H1 (cell line): ENCODE measurements around the gene KCTD20. TPM values are rescaled to one million over a fixed set of nuclear protein-coding genes. Genes with fewer than 3 reads are reported as not detected.

Experiments
- CTCF ChIA-PET: fragments of 300-600 bp; sonication (Branson Sonifier 250); formaldehyde crosslinking; loops from one replicate; lab custom pipeline; 2021; ENCODE audit not compliant: partially characterized antibody; lab: Charles Lee
- POLR2A ChIA-PET: fragments of 300-600 bp; sonication (Branson Sonifier 250); formaldehyde crosslinking; loops from one replicate; lab custom pipeline; 2021; ENCODE audit warnings: inconsistent platforms; ENCODE audit not compliant: partially characterized antibody; lab: Charles Lee
- DNase-seq, 2 experiments: peaks; one replicate each; pipeline versions ENCODE4 v3.0.0 to v3.0.0-alpha.2; 2010 to 2022; ENCODE audit warnings: low spot score in 2 of 2, low read depth in 1 of 2, mixed read lengths in 1 of 2
- FAIRE-seq: peaks from 2 replicates; lab custom pipeline; 2011; peaks lifted over from hg19 to GRCh38; lab: Jason Lieb, UNC
- H2AFZ ChIP-seq: 2 replicates; pipeline ENCODE4 v1.8.1; 2012; ENCODE audit warnings: low read length, inconsistent platforms
- H2AK5ac ChIP-seq: 2 replicates; pipeline ENCODE4 v1.6.1; 2013; ENCODE audit warnings: low read depth, low read length
- H2BK120ac ChIP-seq: replicated peaks from 2 replicates; pipeline ENCODE3; 2013; ENCODE audit warnings: low read depth, low read length, inconsistent platforms
- H2BK12ac ChIP-seq: 2 replicates; pipeline ENCODE4 v1.6.1; 2013; ENCODE audit warnings: low read depth, low read length
- H2BK15ac ChIP-seq: 2 replicates; pipeline ENCODE4 v1.6.1; 2013; ENCODE audit warnings: low read length
- H2BK20ac ChIP-seq: 2 replicates; pipeline ENCODE4 v1.6.1; 2013; ENCODE audit warnings: low read length
- H2BK5ac ChIP-seq: 2 replicates; pipeline ENCODE4 v1.6.1; 2013; ENCODE audit warnings: low read depth, low read length
- H3K14ac ChIP-seq: 2 replicates; pipeline ENCODE4 v1.6.1; 2013; ENCODE audit warnings: inconsistent platforms; ENCODE audit not compliant: insufficient read length
- H3K18ac ChIP-seq: 2 replicates; pipeline ENCODE4 v1.6.1; 2013; ENCODE audit warnings: low read length; ENCODE audit errors: extremely low read depth
- H3K23ac ChIP-seq: 2 replicates; pipeline ENCODE4 v1.6.1; 2013; ENCODE audit warnings: inconsistent platforms; ENCODE audit not compliant: insufficient read length
- H3K23me2 ChIP-seq: 2 replicates; pipeline ENCODE4 v1.6.1; 2013; ENCODE audit warnings: low read depth, low read length
- H3K27ac ChIP-seq: 2 replicates; pipeline ENCODE4 v1.6.1; 2011; ENCODE audit warnings: low read depth, low read length, inconsistent platforms
- H3K27me3 ChIP-seq, 4 experiments: replicated peaks in 1 of 4; 1 replicate in 1 of 4; 2 replicates in 3 of 4; pipeline versions ENCODE4 v1.6.1 to v1.8.1; 2011 to 2013; ENCODE audit warnings: low read length in 3 of 4, mild to moderate bottlenecking in 3 of 4, inconsistent platforms in 2 of 4, mixed read lengths in 2 of 4, moderate library complexity in 1 of 4; ENCODE audit not compliant: control insufficient read depth in 3 of 4, insufficient read depth in 3 of 4; ENCODE audit errors: extremely low read depth in 1 of 4
- H3K36me3 ChIP-seq, 4 experiments: 2 replicates each; pipeline versions ENCODE4 v1.6.1 to v1.8.1; 2011 to 2013; ENCODE audit warnings: mild to moderate bottlenecking in 4 of 4, low read length in 3 of 4, moderate library complexity in 2 of 4, control low read depth in 1 of 4, inconsistent platforms in 1 of 4; ENCODE audit not compliant: insufficient read depth in 4 of 4, control insufficient read depth in 2 of 4
- H3K4ac ChIP-seq: replicated peaks from 2 replicates; pipeline ENCODE3; 2013; ENCODE audit warnings: low read length, low read depth, mixed read lengths, inconsistent platforms; ENCODE audit not compliant: insufficient read length
- H3K4me1 ChIP-seq, 4 experiments: replicated peaks in 1 of 4; 1 replicate in 1 of 4; 2 replicates in 3 of 4; pipeline versions ENCODE4 v1.6.1 to v1.8.1; 2011 to 2013; ENCODE audit warnings: low read length in 3 of 4, inconsistent platforms in 2 of 4, mixed read lengths in 1 of 4; ENCODE audit not compliant: insufficient read depth in 4 of 4, control insufficient read depth in 3 of 4
- H3K4me2 ChIP-seq, 2 experiments: 2 replicates each; pipeline versions ENCODE4 v1.6.1 to v1.8.1; 2011 to 2013; ENCODE audit warnings: low read depth in 2 of 2, low read length in 2 of 2, control low read depth in 1 of 2, inconsistent platforms in 1 of 2, mild to moderate bottlenecking in 1 of 2; ENCODE audit not compliant: insufficient read depth in 1 of 2
- H3K4me3 ChIP-seq, 4 experiments: fragments of 200-600, 300-600 bp in 1 of 4; sonication (generic), shearing (Covaris generic), sonication (Bioruptor Twin) in 1 of 4; 2 replicates each; pipeline versions ENCODE4 v1.5.1 to v1.8.1; 2011 to 2016; ENCODE audit warnings: low read length in 4 of 4, low read depth in 3 of 4, control low read depth in 2 of 4, inconsistent platforms in 2 of 4, mild to moderate bottlenecking in 2 of 4, mixed read lengths in 1 of 4, moderate library complexity in 1 of 4; ENCODE audit not compliant: insufficient read depth in 2 of 4; ENCODE audit errors: extremely low read depth in 1 of 4
- H3K56ac ChIP-seq: replicated peaks from 2 replicates; pipeline ENCODE3; 2013; ENCODE audit warnings: low read depth, mild to moderate bottlenecking, mixed read lengths, low read length, inconsistent platforms; ENCODE audit not compliant: insufficient read length
- H3K79me1 ChIP-seq: 2 replicates; pipeline ENCODE4 v1.6.1; 2013; ENCODE audit warnings: low read depth, low read length, control low read depth
- H3K79me2 ChIP-seq, 2 experiments: 2 replicates each; pipeline versions ENCODE4 v1.6.1 to v1.8.1; 2012 to 2013; ENCODE audit warnings: low read length in 2 of 2, mild to moderate bottlenecking in 2 of 2, inconsistent platforms in 1 of 2; ENCODE audit not compliant: insufficient read depth in 2 of 2, control insufficient read depth in 1 of 2
- H3K9ac ChIP-seq, 4 experiments: replicated peaks in 1 of 4; 1 replicate in 1 of 4; 2 replicates in 3 of 4; pipeline versions ENCODE4 v1.6.1 to v1.8.1; 2011 to 2013; ENCODE audit warnings: low read depth in 3 of 4, low read length in 3 of 4, control low read depth in 2 of 4, mild to moderate bottlenecking in 2 of 4, moderate library complexity in 2 of 4, inconsistent platforms in 1 of 4; ENCODE audit errors: extremely low read depth in 1 of 4
- H3K9me3 ChIP-seq, 2 experiments: 2 replicates each; pipeline versions ENCODE4 v1.6.1 to v1.8.1; 2012 to 2013; ENCODE audit warnings: mild to moderate bottlenecking in 2 of 2, moderate library complexity in 2 of 2, control low read depth in 1 of 2, inconsistent platforms in 1 of 2, low read depth in 1 of 2, low read length in 1 of 2, mixed read lengths in 1 of 2; ENCODE audit not compliant: insufficient read depth in 2 of 2
- H4K20me1 ChIP-seq, 2 experiments: replicated peaks in 1 of 2; 2 replicates each; pipeline versions ENCODE3 to v1.8.1; 2011 to 2013; ENCODE audit warnings: inconsistent platforms in 2 of 2, low read length in 2 of 2, mild to moderate bottlenecking in 1 of 2; ENCODE audit not compliant: insufficient read depth in 2 of 2, control insufficient read depth in 1 of 2
- H4K5ac ChIP-seq: 2 replicates; pipeline ENCODE4 v1.6.1; 2013; ENCODE audit warnings: low read length, low read depth, mixed read lengths, inconsistent platforms; ENCODE audit not compliant: insufficient read length
- H4K8ac ChIP-seq: 2 replicates; pipeline ENCODE4 v1.8.0; 2013; ENCODE audit warnings: mild to moderate bottlenecking, moderate library complexity, low read length, inconsistent platforms; ENCODE audit not compliant: insufficient read depth; ENCODE audit errors: extremely low read depth
- H4K91ac ChIP-seq: replicated peaks from 2 replicates; pipeline ENCODE3; 2013; ENCODE audit warnings: low read length, mixed read lengths, inconsistent platforms; ENCODE audit not compliant: insufficient read length
- BACH1 ChIP-seq: IDR thresholded peaks from 2 replicates; pipeline ENCODE4 v1.6.1; 2012; ENCODE audit warnings: low read length, improper control_type of control experiment
- CEBPB ChIP-seq: IDR thresholded peaks from 2 replicates; pipeline ENCODE4 v1.6.1; 2012; ENCODE audit warnings: low read depth, low read length
- CHD2 ChIP-seq: IDR thresholded peaks from 2 replicates; pipeline ENCODE4 v1.6.1; 2012; ENCODE audit warnings: low read length, improper control_type of control experiment
- CREB1 ChIP-seq: IDR thresholded peaks from 2 replicates; pipeline ENCODE4 v1.6.1; 2012; ENCODE audit warnings: inconsistent platforms
- CTBP2 ChIP-seq: IDR thresholded peaks from 2 replicates; pipeline ENCODE4 v1.7.0; 2011; ENCODE audit warnings: borderline replicate concordance, mild to moderate bottlenecking, moderate library complexity, mixed read lengths, low read length; ENCODE audit not compliant: insufficient read depth, insufficient read length
- GABPA ChIP-seq: IDR thresholded peaks from 2 replicates; pipeline ENCODE4 v1.6.1; 2011; ENCODE audit warnings: mild to moderate bottlenecking, low read length, moderate library complexity, borderline replicate concordance; ENCODE audit not compliant: insufficient read depth
- MAX ChIP-seq: IDR thresholded peaks from 2 replicates; pipeline ENCODE4 v1.6.1; 2012; ENCODE audit warnings: inconsistent platforms
- NRF1 ChIP-seq: IDR thresholded peaks from 2 replicates; pipeline ENCODE4 v1.6.1; 2011; ENCODE audit warnings: mild to moderate bottlenecking, low read depth, low read length, improper control_type of control experiment
- SP2 ChIP-seq: IDR thresholded peaks from 2 replicates; pipeline ENCODE4 v1.6.1; 2012; ENCODE audit warnings: mild to moderate bottlenecking, low read length, inconsistent platforms
- SUZ12 ChIP-seq: fragments of 200-600 bp; sonication (generic); IDR thresholded peaks from 2 replicates; pipeline ENCODE4 v1.6.1; 2012; ENCODE audit warnings: mild to moderate bottlenecking, inconsistent platforms, low read length, moderate library complexity, mixed read lengths
- TAF7 ChIP-seq: optimal IDR thresholded peaks from 2 replicates; pipeline ENCODE3; 2011; ENCODE audit warnings: low read depth, mild to moderate bottlenecking, inconsistent platforms, low read length, moderate library complexity, borderline replicate concordance
- TCF12 ChIP-seq: IDR thresholded peaks from 2 replicates; pipeline ENCODE4 v1.6.1; 2011; ENCODE audit warnings: low read depth, mild to moderate bottlenecking, low read length
- USF2 ChIP-seq: IDR thresholded peaks from 2 replicates; pipeline ENCODE4 v1.6.1; 2011; ENCODE audit warnings: low read length, improper control_type of control experiment
- ZNF274 ChIP-seq: IDR thresholded peaks from 2 replicates; pipeline ENCODE4 v1.7.0; 2012; ENCODE audit warnings: low read length, borderline replicate concordance; ENCODE audit errors: extremely low read depth
- WGBS, 2 experiments: shearing (Covaris generic) in 1 of 2; methylation state at CpG; one replicate each; pipeline versions ENCODE4 v1.1.6 to v1.1.7; 2013 to 2015; ENCODE audit warnings: low lambda C conversion rate in 2 of 2, mixed read lengths in 2 of 2, inconsistent platforms in 1 of 2, low coverage in 1 of 2, missing lambda C conversion rate in 1 of 2; ENCODE audit not compliant: insufficient replicate concordance in 2 of 2, insufficient coverage in 1 of 2, insufficient read length in 1 of 2; ENCODE audit errors: extremely low coverage in 1 of 2, missing lambda C conversion rate in 1 of 2; 5-methylcytosine and 5-hydroxymethylcytosine counted together
- polyA plus RNA-seq, 7 experiments: library from polyadenylated mRNA; depleted of rRNA in 3 of 7; stranded (reverse) in 5 of 7; unstranded in 2 of 7; fragments of >200 nt in 5 of 7; fragments of 200-250 nt in 2 of 7; gene quantifications; 1 replicate in 5 of 7; 2 replicates in 1 of 7; 4 replicates in 1 of 7; pipeline versions ENCODE4 v1.2.1 to v1.2.3, GENCODE V29; 2011 to 2013; ENCODE audit warnings: missing spikeins in 2 of 7, mixed read lengths in 2 of 7
- total RNA-seq: library from RNA; stranded (reverse); fragmentation: NEBNext Ultra II Directional; extraction: Animal tissue kit (Norgen Biotek cat#: 25700); gene quantifications from 2 replicates; pipeline ENCODE4 v1.2.1, GENCODE V29; 2021

KCTD20 gene
- total and polyA plus RNA-seq, 2 of the 8 experiments (the other 6 are each of a cell fraction or from before 2014, with no cell fraction given): 10.1 to 26.2 TPM

- peaks cover 3 to 38% (median 9%) of the 10 kb centered on the region in 4 experiments; a peak in 7 of 8 replicates for H3K36me3 ChIP-seq
- H3K14ac ChIP-seq: no peak overlapping the region
- H3K9me3 ChIP-seq: no peaks in the 10 kb centered on the region
- no peak overlapping the region for H3K4me3 ChIP-seq
- no peak overlapping the region for H3K23ac ChIP-seq
- no peak overlapping the region for H2BK5ac ChIP-seq
- H3K27me3 ChIP-seq: no peaks in the 10 kb centered on the region
- DNase-seq (no peak), FAIRE-seq (no peak)
- no peak overlapping the region for H2BK12ac ChIP-seq
- no peak overlapping the region for H2BK120ac ChIP-seq
- no peaks in the 10 kb centered on the region for H3K79me2 ChIP-seq
- H2BK20ac ChIP-seq: no peak overlapping the region
- no peak overlapping the region for H2AFZ ChIP-seq
- no peak overlapping the region for H3K56ac ChIP-seq
- no peak overlapping the region for H2AK5ac ChIP-seq
- H3K4me1 ChIP-seq: no peaks in the 10 kb centered on the region
- CTCF ChIA-PET: interaction anchor here (0.9 kb wide), 1 partner anchor 63 kb away, joined by 6 read pairs; no protein-coding TSS in a partner anchor
- H3K4ac ChIP-seq: no peak overlapping the region
- no peak overlapping the region for H3K27ac ChIP-seq
- no peaks in the 10 kb centered on the region for H4K20me1 ChIP-seq
- no peak overlapping the region for H3K4me2 ChIP-seq
- WGBS, 2 experiments: 94% methylated on average over 3 of the region's 3 CpGs; no CpG with 5 or more reads in 1 of the 2 experiments
- H3K9ac ChIP-seq: no peak overlapping the region
- no peaks in the 10 kb centered on the region for H3K23me2 ChIP-seq
- POLR2A ChIA-PET: interaction anchor here (1.5 kb wide), 1 partner anchor 82 kb away, joined by 5 read pairs; no protein-coding TSS in a partner anchor
- H3K79me1 ChIP-seq: no peaks in the 10 kb centered on the region
- H4K8ac ChIP-seq: no peak overlapping the region
- no peak overlapping the region for H3K18ac ChIP-seq
- no peak overlapping the region for H2BK15ac ChIP-seq
- H4K91ac ChIP-seq: no peak overlapping the region
- H4K5ac ChIP-seq: no peak overlapping the region
- no peak for TF ChIP-seq GABPA
- no peak for TF ChIP-seq SP2
- TF ChIP-seq TCF12: no peak
- TF ChIP-seq MAX: no peak
- no peak for TF ChIP-seq TAF7
- no peak for TF ChIP-seq SUZ12
- TF ChIP-seq NRF1: no peak
- TF ChIP-seq USF2: no peak
- TF ChIP-seq CREB1: no peak
- TF ChIP-seq CEBPB: no peak
- no peak for TF ChIP-seq ZNF274
- no peak for TF ChIP-seq CHD2
- TF ChIP-seq BACH1: no peak
- TF ChIP-seq CTBP2: no peak
These were observed 73.0 kb downstream of the KCTD20 start for GRCh38 chr6:36515844-36516243.
